GM23338 (cell line): ENCODE data around the gene EFNB2. TPM values are rescaled to one million over a fixed set of nuclear protein-coding genes. Genes with fewer than 3 reads are reported as not detected.

Experiments used
- ATAC-seq: fragments of 200-7000 bp; cut with Tn5 transposase; 3 replicates; pipeline ENCODE4 v1.9.1; 2020
- DNase-seq: peaks from one replicate; pipeline ENCODE4 v3.0.0-alpha.2; 2015; ENCODE audit warnings: low spot score
- H2AFZ ChIP-seq: fragments of 200-600 bp; sonication (generic); 2 replicates; pipeline ENCODE4 v1.8.0; 2016; ENCODE audit warnings: antibody characterized with exemption, mild to moderate bottlenecking, moderate library complexity
- H3F3A ChIP-seq: fragments of 200-600 bp; sonication (generic); replicated peaks from 2 replicates; pipeline ENCODE4 v1.8.0; 2017; ENCODE audit warnings: antibody characterized with exemption, mixed run types, low read depth
- H3K27ac ChIP-seq: fragments of 200-600 bp; sonication (generic); 2 replicates; pipeline ENCODE4 v1.6.1; 2016; ENCODE audit warnings: low read depth
- H3K27me3 ChIP-seq: fragments of 200-600 bp; sonication (generic); 2 replicates; pipeline ENCODE4 v1.8.0; 2016; ENCODE audit warnings: mild to moderate bottlenecking, mixed run types, moderate library complexity; ENCODE audit not compliant: insufficient read depth
- H3K36me3 ChIP-seq: fragments of 200-600 bp; sonication (generic); 2 replicates; pipeline ENCODE4 v1.8.0; 2016; ENCODE audit warnings: mild to moderate bottlenecking; ENCODE audit not compliant: insufficient read depth
- H3K4me1 ChIP-seq: fragments of 200-600 bp; sonication (generic); 2 replicates; pipeline ENCODE4 v1.8.0; 2016; ENCODE audit warnings: mild to moderate bottlenecking, moderate library complexity; ENCODE audit not compliant: insufficient read depth
- H3K4me2 ChIP-seq: fragments of 200-600 bp; sonication (generic); 2 replicates; pipeline ENCODE4 v1.7.1; 2017; ENCODE audit warnings: mixed run types
- H3K4me3 ChIP-seq: fragments of 200-600 bp; sonication (generic); 2 replicates; pipeline ENCODE4 v1.6.1; 2016; ENCODE audit warnings: mixed run types
- H3K79me2 ChIP-seq: fragments of 200-600 bp; sonication (generic); replicated peaks from 2 replicates; pipeline ENCODE4 v1.8.0; 2017; ENCODE audit warnings: mild to moderate bottlenecking; ENCODE audit not compliant: insufficient read depth
- H3K9me2 ChIP-seq: fragments of 200-600 bp; sonication (generic); 2 replicates; pipeline ENCODE4 v1.8.0; 2017; ENCODE audit not compliant: insufficient read depth
- H4K20me1 ChIP-seq: fragments of 200-600 bp; sonication (generic); replicated peaks from 2 replicates; pipeline ENCODE4 v1.8.0; 2017; ENCODE audit warnings: mild to moderate bottlenecking; ENCODE audit not compliant: insufficient read depth
- H3K27ac Mint-ChIP-seq: 2 replicates; pipeline ENCODE4 v1.8.0; 2020; ENCODE audit warnings: inconsistent platforms, mild to moderate bottlenecking, moderate library complexity, mixed read lengths
- H3K27me3 Mint-ChIP-seq: 3 replicates; pipeline ENCODE4 v1.8.0; 2022; ENCODE audit warnings: low read depth, mild to moderate bottlenecking, moderate library complexity, mixed read lengths, inconsistent platforms; ENCODE audit not compliant: insufficient read depth, poor library complexity
- H3K36me3 Mint-ChIP-seq: 3 replicates; pipeline ENCODE4 v1.8.0; 2021; ENCODE audit warnings: low read depth, mild to moderate bottlenecking, inconsistent platforms, moderate library complexity, mixed read lengths
- H3K4me1 Mint-ChIP-seq: 3 replicates; pipeline ENCODE4 v1.8.0; 2020; ENCODE audit warnings: mild to moderate bottlenecking, inconsistent platforms, mixed read lengths
- H3K4me3 Mint-ChIP-seq: 3 replicates; pipeline ENCODE4 v1.8.0; 2021; ENCODE audit warnings: moderate library complexity, mild to moderate bottlenecking, inconsistent platforms, mixed read lengths
- H3K9me3 Mint-ChIP-seq: 3 replicates; pipeline ENCODE4 v1.8.0; 2020; ENCODE audit warnings: moderate library complexity, mild to moderate bottlenecking, inconsistent platforms, mixed read lengths
- CREB1 ChIP-seq: fragments of 250-450 bp; sonication (Bioruptor Pico); IDR thresholded peaks from 2 replicates; pipeline ENCODE4 v1.5.0; 2020; ENCODE audit warnings: low read depth, mild to moderate bottlenecking, moderate library complexity
- CTCF ChIP-seq, 2 experiments: fragments of 200-600 bp in 1 of 2; sonication (generic) in 1 of 2; conservative IDR thresholded peaks; 2 replicates each; pipeline versions ENCODE4 v1.5.1 to v1.6.1; 2016 to 2017; ENCODE audit warnings: antibody characterized with exemption in 2 of 2, low read depth in 2 of 2, mild to moderate bottlenecking in 2 of 2, moderate library complexity in 1 of 2
- ETS1 ChIP-seq: IDR thresholded peaks from 2 replicates; pipeline ENCODE4 v1.6.1; 2016; ENCODE audit warnings: antibody characterized with exemption
- EZH2phosphoT487 ChIP-seq: fragments of 200-600 bp; sonication (generic); IDR thresholded peaks from one replicate; pipeline ENCODE4 v1.8.1; 2018; ENCODE audit warnings: antibody characterized with exemption; ENCODE audit not compliant: unreplicated experiment
- NANOG ChIP-seq: IDR thresholded peaks from 2 replicates; pipeline ENCODE4 v1.6.1; 2016; ENCODE audit warnings: antibody characterized with exemption, borderline replicate concordance
- POLR2AphosphoS5 ChIP-seq: IDR thresholded peaks from 2 replicates; pipeline ENCODE4 v1.6.1; 2016; ENCODE audit warnings: antibody characterized with exemption, low read depth
- STAT1 ChIP-seq: IDR thresholded peaks from one replicate; pipeline ENCODE4 v1.6.1; 2016; ENCODE audit warnings: antibody characterized with exemption; ENCODE audit not compliant: unreplicated experiment
- ZNF114 ChIP-seq: fragments of 250-450 bp; sonication (Bioruptor Pico); IDR thresholded peaks from 2 replicates; pipeline ENCODE4 v1.5.0; 2020; ENCODE audit warnings: mild to moderate bottlenecking, moderate library complexity
- ZNF331 ChIP-seq: fragments of 250-450 bp; sonication (Bioruptor Pico); IDR thresholded peaks from 2 replicates; pipeline ENCODE4 v1.5.0; 2020; ENCODE audit warnings: low read depth, mild to moderate bottlenecking, moderate library complexity
- ZNF462 ChIP-seq: fragments of 250-450 bp; sonication (Bioruptor Pico); IDR thresholded peaks from 2 replicates; pipeline ENCODE4 v1.5.0; 2020; ENCODE audit warnings: mild to moderate bottlenecking, moderate library complexity
- polyA plus RNA-seq: library from polyadenylated mRNA; unstranded; fragments of >200 nt; fragmentation: Nextera tagmentation; extraction: Ambion mirVana; gene quantifications from 2 replicates; pipeline ENCODE4 v1.2.1, GENCODE V29; 2016
- total RNA-seq: library from RNA; depleted of rRNA; stranded (reverse); fragments of >200 nt; shearing (Covaris generic); gene quantifications from 2 replicates; pipeline ENCODE4 v1.2.3, GENCODE V29; 2014

EFNB2 gene
- total and polyA plus RNA-seq, 2 experiments from 2014 or later, result 5.7 to 10.9 TPM

- TF ChIP-seq ZNF114, result no peak
- TF ChIP-seq STAT1, result no peak
- no peak for TF ChIP-seq ZNF331 (CRISPR knock-in tag)
These were observed 5.2 kb upstream of the EFNB2 start (continued) for GRCh38 chr13:106540613-106541012.

- H3K4me1 ChIP-seq, result peaks cover 17% of the 10 kb centered on the region
- H3K9me2 ChIP-seq, result no peaks in the 10 kb centered on the region
- no peak overlapping the region for H3K4me3 ChIP-seq
- H3F3A ChIP-seq, result no peaks in the 10 kb centered on the region
- H3K79me2 ChIP-seq, result peaks cover 8% of the 10 kb centered on the region
- Mint-ChIP-seq H3K27me3 (peaks cover 20% of the 10 kb centered on the region), H3K4me1 (peaks cover 17% of the 10 kb centered on the region), H3K4me3 (no peak overlapping the region), H3K9me3 (no peaks in the 10 kb centered on the region; the same call in 2 of the 3 replicates), H3K27ac (no peak overlapping the region), H3K36me3 (peaks cover 16% of the 10 kb centered on the region)
- TF ChIP-seq ZNF114 (no peak), CREB1 (CRISPR knock-in tag) (no peak), ZNF331 (CRISPR knock-in tag) (no peak), ETS1 (no peak), POLR2AphosphoS5 (no peak), ZNF462 (CRISPR knock-in tag) (no peak), EZH2phosphoT487 (no peak), CTCF (conservative IDR thresholded peaks at IDR 0.05; ENCODE audit: low read depth in 2 of 2) (no peak), STAT1 (no peak), NANOG (no peak)
- no peak overlapping the region for H3K4me2 ChIP-seq
- no peak overlapping the region for H2AFZ ChIP-seq
- no peak overlapping the region for H3K27ac ChIP-seq
- ATAC-seq (no peak), DNase-seq (no peak)
- peaks cover 18% of the 10 kb centered on the region for H3K27me3 ChIP-seq
- H4K20me1 ChIP-seq, result 0 out of 2 replicates have a peak, but pooled peaks cover 13% of the 10 kb centered on the region
- peaks cover 2% of the 10 kb centered on the region; the same call in 1 of the 2 replicates for H3K36me3 ChIP-seq
These were observed 2.1 kb upstream of the EFNB2 start for GRCh38 chr13:106537521-106537920.
